ENCODE results near the gene PREX1. TPM values are rescaled to one million over a fixed set of nuclear protein-coding genes. Genes with fewer than 3 reads are reported as not detected.

Gene PREX1
- total RNA-seq, 4 donors from 2014 or later = 29.5 to 121 (median 40.9) TPM

DNA sequence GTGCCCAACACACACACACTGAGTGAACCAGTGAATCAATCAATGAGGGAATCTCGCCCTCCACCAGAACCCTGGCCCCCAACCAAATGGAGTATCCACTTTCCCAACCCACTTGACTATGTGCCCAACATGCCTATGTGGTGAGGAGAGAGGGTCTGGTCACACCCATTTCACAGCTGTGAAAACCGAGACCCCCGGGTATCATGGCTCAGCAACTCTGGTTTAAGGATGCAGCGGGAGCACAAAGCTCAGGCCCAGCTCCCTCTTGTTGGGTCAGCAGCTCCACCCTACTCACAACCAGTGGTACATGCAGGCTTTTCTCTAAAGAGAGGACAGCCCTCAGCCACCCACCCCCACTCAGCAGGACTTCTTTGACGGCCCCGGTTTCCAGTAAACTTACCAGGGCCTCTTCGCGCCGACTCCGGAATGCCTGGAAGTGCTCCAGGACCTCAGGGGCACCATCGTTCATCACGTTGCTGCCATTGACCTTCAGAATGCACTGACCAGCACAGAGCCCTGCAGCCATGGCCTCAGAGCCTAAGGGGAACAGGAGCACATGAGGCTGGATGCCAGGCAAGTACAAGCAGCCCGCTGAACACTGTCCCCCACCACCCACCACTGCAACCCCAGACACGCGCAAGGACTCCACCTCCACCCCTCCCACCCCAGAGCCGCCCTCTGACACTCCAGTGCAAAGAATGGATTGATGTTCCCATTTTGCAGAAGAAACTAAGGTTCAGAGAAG, 174.7 kb downstream of the PREX1 start:
- DNase-seq (ENCODE audit: low spot score) (no peak), ATAC-seq (ENCODE audit: low FRiP score) (no peak)
- TF ChIP-seq, protein P1, sequence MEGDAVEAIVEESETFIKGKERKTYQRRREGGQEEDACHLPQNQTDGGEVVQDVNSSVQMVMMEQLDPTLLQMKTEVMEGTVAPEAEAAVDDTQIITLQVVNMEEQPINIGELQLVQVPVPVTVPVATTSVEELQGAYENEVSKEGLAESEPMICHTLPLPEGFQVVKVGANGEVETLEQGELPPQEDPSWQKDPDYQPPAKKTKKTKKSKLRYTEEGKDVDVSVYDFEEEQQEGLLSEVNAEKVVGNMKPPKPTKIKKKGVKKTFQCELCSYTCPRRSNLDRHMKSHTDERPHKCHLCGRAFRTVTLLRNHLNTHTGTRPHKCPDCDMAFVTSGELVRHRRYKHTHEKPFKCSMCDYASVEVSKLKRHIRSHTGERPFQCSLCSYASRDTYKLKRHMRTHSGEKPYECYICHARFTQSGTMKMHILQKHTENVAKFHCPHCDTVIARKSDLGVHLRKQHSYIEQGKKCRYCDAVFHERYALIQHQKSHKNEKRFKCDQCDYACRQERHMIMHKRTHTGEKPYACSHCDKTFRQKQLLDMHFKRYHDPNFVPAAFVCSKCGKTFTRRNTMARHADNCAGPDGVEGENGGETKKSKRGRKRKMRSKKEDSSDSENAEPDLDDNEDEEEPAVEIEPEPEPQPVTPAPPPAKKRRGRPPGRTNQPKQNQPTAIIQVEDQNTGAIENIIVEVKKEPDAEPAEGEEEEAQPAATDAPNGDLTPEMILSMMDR (IDR thresholded peaks at IDR 0.05) = no peak

DNA sequence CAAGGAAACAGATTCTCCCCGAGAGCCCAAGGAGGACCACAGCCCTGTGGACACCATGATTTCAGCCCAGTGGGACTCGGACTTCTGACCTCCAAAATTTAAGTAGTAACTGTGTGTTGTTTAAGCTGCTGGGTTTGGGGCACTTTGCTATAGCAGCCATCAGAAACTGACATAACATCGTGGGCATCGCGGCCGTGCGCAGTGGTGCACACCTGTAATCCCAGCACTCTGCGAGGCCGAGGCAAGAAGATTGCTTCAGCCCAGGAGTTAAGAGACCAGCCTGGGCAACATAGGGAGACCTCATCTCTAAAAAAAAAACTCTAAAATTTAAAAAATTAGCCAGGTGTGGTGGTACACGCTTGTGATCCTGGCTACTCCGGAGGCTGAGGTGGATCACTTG, 175.8 kb downstream of the PREX1 start:
- no peak for DNase-seq (ENCODE audit: low spot score)
- TF ChIP-seq, protein P1 (IDR thresholded peaks at IDR 0.05) = no peak
- no peak for ATAC-seq (ENCODE audit: low FRiP score)

DNA sequence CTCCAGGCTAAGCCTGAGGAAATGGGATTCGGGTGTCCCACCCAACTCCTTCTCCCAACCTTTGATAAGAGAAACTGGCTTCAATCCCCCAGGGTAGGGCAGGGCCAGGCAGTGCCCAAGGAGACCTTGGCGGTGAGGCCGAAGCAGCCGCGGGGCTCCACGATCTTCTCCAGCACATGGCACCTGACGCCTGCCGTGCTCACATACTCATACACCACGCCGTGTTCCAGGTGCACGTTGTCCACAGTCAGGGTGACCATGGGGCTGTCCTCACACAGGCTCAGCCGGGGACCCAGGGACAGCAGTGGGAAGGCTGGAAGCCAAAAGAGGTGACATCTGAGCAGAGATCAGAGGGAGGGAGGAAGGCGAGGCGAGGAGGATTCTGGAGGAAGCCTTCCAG, 176.5 kb downstream of the PREX1 start:
- ATAC-seq (ENCODE audit: low FRiP score) = no peak
- TF ChIP-seq, protein P1 (IDR thresholded peaks at IDR 0.05) = no peak

DNA sequence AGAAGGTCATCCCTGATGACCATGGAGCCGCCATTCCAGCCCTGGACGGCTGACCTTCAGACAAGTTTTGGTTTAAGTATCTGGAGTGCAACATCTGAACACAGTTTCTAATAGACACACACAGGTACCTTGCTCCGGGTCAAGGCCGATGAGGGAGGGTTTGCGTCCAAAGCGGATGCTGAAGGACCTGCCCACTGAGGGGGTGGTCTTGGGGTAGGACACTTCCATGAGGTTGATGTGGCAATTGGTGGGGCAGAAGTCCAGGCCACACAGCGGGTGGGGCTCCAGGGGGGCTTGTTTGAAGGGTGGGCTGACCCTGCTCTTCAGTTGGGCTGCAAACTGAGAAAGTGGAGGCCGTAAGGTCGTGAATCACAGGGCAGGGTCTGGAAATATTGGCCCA, 177.9 kb downstream of the PREX1 start:
- TF ChIP-seq, protein P1 (IDR thresholded peaks at IDR 0.05) = no peak
- ATAC-seq (ENCODE audit: low FRiP score) (no peak), DNase-seq (ENCODE audit: low spot score) (no peak)

More for the DNA sequence above, 176.5 kb downstream of the PREX1 start:
- no peak for DNase-seq (ENCODE audit: low spot score)

DNA sequence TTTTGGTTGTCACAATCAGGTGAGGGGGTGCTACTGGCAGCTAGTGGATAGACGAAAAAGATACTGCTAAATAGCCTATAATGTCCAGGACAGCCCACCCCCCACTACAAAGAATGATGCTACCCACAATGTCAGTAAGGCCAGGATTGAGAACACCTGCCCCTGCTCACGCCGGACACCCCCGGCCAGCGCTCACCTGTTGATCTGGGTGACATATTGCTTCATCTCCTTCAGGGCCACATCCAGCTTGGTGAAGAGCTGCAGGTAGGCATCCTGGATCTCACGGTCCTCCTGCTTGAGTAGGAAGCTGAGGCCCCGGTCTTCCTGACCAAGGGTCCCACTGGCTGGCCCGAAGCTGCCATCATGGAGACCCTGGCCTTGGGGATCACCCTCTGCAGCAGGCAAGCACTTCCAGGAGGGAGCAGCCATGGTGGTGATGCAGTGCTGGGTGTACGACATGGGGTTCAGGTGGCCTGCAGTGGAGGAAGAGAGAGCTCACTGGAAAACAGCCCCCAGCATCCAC, 178.6 kb downstream of the PREX1 start:
- no peak for DNase-seq (ENCODE audit: low spot score)
- TF ChIP-seq, protein P1 (IDR thresholded peaks at IDR 0.05) = no peak
- ATAC-seq (ENCODE audit: low FRiP score) = no peak

DNA sequence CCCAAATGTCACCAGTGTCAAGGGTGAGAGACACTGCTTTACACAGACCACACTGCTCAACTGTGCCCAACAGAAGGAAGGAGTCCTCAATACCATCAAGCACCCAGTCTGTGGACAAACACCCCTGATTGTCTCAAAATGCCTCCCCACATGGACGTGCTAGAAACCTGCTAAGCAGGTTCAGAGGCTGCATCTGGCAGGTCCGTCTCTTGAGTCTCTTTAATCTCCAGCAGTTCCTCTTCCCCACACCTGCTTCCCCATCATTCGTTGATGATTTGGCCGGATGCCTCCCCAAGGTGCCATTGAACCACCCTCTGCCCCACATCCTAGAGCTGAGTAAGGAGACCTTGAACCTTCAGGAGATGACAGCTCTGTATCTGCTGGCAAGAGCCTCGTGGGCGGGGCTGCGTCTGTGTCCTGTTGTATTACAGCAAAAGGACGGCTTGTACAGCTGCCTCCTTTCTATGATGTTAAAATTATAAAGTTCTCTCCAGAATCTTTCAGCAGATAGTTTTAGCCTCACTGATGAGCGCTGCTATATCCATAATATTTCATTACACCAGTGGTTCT, 179.2 kb downstream of the PREX1 start:
- no peak for DNase-seq (ENCODE audit: low spot score)
- no peak for ATAC-seq (ENCODE audit: low FRiP score)
- TF ChIP-seq, protein P1 (IDR thresholded peaks at IDR 0.05) = no peak

DNA sequence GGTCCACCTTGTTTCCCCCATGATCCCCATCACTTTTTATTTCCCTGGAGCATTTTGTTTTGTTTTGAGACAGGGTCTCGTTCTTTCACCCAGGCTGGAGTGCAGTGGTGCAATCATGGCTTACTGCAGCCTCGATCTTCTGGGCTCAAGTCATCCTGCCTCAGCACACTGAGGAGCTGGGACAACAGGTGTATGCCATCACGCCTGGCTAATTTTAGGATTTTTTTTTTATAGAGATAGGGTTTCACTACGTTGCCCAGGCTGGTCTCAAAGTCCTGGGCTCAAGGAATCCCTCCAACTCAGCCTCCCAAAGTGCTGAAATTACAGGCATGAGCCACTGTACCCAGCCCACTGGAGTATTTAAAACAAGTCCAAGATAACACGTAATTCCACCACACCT, 179.9 kb downstream of the PREX1 start:
- TF ChIP-seq, protein P1 (IDR thresholded peaks at IDR 0.05) = no peak
- ATAC-seq (ENCODE audit: low FRiP score) (no peak), DNase-seq (ENCODE audit: low spot score) (no peak)
